ENCODE results near the gene PDP2.

Gene PDP2

GRCh38 chr16:66880288-66881013, at the start of gene PDP2:
PDP2 (plus strand) TSS chr16:66880515; CDS start chr16:66884285, 3,770 bp downstream.
- peak; percentile 40 to 97 (median 91) for DNase-seq

- DNase-seq = no peak
Measured at GRCh38 chr16:66832190-66832589, 48.1 kb upstream of the PDP2 start.

GRCh38 chr16:66832661-66833305, 47.5 kb upstream of the PDP2 start:
- no peak for DNase-seq

GRCh38 chr16:66834746-66835145, 45.6 kb upstream of the PDP2 start:
- DNase-seq = no peak

GRCh38 chr16:66840883-66841282, 39.4 kb upstream of the PDP2 start:
- DNase-seq = no peak

- DNase-seq = no peak
Measured at GRCh38 chr16:66841366-66841765, 38.9 kb upstream of the PDP2 start.

- no peak for DNase-seq
Measured at GRCh38 chr16:66842765-66843164, 37.5 kb upstream of the PDP2 start.

GRCh38 chr16:66843191-66843590, 37.1 kb upstream of the PDP2 start:
- no peak for DNase-seq

GRCh38 chr16:66844009-66844341, 36.3 kb upstream of the PDP2 start:
- DNase-seq = no peak

GRCh38 chr16:66844342-66845079, 35.8 kb upstream of the PDP2 start, which contains the start of gene CA7:
CA7 (plus strand) TSS chr16:66844414; CDS start chr16:66844488, 74 bp downstream.
- no peak for DNase-seq

- no peak for DNase-seq
Measured at GRCh38 chr16:66845080-66845410, 35.3 kb upstream of the PDP2 start.

- DNase-seq = no peak
Measured at GRCh38 chr16:66845791-66846221, 34.5 kb upstream of the PDP2 start.

GRCh38 chr16:66846266-66846665, 34.0 kb upstream of the PDP2 start:
- no peak for DNase-seq

- no peak for DNase-seq
Measured at GRCh38 chr16:66846831-66847230, 33.5 kb upstream of the PDP2 start.

- DNase-seq = no peak
Measured at GRCh38 chr16:66847533-66848067, 32.7 kb upstream of the PDP2 start.

GRCh38 chr16:66848172-66848571, 32.1 kb upstream of the PDP2 start:
- no peak for DNase-seq

GRCh38 chr16:66849021-66849420, 31.3 kb upstream of the PDP2 start:
- no peak for DNase-seq

GRCh38 chr16:66849549-66849948, 30.8 kb upstream of the PDP2 start:
- DNase-seq = no peak

GRCh38 chr16:66850115-66850815, 30.1 kb upstream of the PDP2 start:
- DNase-seq = no peak

GRCh38 chr16:66851166-66851964, 28.9 kb upstream of the PDP2 start:
- DNase-seq = no peak

- DNase-seq = no peak
Measured at GRCh38 chr16:66853261-66854139, 26.8 kb upstream of the PDP2 start.

All from C1 segment of cervical spinal cord (tissue), 14 donors.